Skin of body (tissue), 2 donors: ENCODE data around the gene RGPD6. TPM values are rescaled to one million over a fixed set of nuclear protein-coding genes. Genes with fewer than 3 reads are reported as not detected.
"Not testable (repeated sequence)": the region's sequence is repeated elsewhere in the genome, so short reads cannot be mapped to it uniquely, and the experiment has no call there.

Experiments used
- DNase-seq: peaks from one replicate; lab custom pipeline; 2025; lab: John Stamatoyannopoulos, UW
- total RNA-seq: library from RNA; depleted of rRNA; stranded (reverse); fragments of >200 nt; gene quantifications from one replicate; pipeline ENCODE4 v1.2.3, GENCODE V29; 2014

Gene RGPD6
- 71.9 TPM for total RNA-seq

- not testable (repeated sequence) for DNase-seq
Measured at GRCh38 chr2:110576763-110577416, at the start of gene RGPD6. TSS of gene RGPD6 (minus strand) at chr2:110577222. CDS start at chr2:110577024, 198 bp downstream.

GRCh38 chr2:110619326-110619939 is 42.4 kb upstream of the RGPD6 start:
- DNase-seq, result not testable (repeated sequence)

DNA sequence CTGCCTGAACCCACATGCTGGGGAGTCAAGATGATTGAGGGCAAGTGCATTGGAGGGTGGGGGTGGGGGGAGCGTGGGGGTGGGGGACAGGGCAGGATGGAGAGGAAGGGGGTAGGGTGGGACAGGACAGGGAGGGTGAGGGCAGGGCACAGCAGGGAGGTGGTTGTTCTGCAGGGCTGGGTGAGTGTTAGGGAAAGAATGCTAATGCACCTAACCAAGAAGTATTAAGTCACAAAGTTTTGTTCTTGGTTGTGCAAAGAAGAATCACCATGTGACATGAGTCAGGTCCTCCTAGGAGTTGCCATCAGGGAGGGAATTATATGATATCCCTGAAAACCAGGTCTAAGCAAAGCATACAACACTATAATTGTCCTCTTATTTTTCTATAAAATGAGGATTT is 36.9 kb upstream of the RGPD6 start:
- DNase-seq, result not testable (repeated sequence)

DNA sequence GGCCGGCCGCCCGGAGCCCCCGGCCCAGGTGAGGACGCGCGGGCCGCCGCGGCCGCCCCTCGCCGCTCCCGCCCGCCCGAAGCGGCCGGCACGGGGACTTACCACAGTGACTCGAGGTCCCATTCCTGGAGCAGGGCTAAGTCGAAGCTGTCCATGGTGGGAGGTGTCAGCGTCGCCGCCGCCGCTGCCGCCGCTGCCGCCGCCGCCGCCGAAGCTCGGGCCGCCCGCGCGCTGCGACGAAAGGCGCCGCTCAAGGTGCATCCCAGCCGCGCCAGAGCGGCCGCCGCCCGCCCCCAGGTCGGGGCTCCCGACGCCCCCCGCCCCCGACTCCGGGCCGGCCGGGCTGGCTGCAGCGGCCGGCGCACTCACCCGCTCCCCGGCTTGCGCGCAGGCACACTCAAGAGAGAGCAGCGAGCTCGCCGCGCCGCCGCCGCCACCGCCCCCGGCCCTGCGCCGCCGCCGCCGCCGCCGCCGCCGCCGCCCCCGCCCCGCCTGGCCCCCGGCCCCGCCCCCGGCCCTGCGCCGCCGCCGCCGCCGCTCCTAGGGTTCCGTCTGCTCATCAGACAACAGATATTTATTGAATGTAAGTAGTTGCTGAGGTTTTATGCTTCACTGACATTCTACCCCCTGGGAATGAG is 33.7 kb upstream of the RGPD6 start:
- DNase-seq, result not testable (repeated sequence)

DNA sequence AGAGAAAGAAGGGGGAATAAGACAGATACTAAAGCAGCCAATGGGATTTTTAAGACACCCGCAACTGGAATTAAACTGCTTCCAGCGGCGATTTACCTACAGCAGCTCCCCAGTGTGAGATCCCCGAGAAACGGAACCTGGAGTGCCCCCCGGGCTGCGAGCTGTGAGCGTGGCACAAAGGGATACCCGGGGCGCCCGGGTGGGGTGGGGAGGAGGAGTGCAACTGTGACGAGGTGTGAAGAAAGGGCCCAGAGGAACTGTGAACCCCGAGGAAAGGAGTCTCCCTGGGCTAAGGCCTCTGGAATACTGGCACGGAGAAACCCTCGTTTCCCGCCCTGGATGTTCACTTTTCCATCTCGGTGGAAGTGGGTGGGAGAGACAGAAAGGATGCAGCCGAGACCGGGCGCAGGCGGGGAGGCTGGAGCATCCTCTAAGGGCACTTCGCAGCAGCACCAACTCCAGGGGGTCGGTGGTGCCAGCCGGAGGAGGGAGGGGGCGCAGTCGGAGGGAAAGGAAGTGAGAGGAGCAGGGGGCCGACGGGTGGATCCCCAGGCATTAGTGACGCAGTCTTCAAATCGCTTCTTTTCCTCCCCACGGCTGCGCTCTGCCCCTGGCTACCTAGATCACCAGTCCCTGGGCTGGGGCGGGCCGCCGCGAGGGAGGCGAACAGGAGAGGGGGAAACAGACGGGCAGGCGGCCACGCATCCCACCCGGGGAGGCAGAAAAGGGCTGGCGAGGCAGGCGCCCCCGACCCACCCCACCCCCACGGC is 33.0 kb upstream of the RGPD6 start:
- DNase-seq, result not testable (repeated sequence)

DNA sequence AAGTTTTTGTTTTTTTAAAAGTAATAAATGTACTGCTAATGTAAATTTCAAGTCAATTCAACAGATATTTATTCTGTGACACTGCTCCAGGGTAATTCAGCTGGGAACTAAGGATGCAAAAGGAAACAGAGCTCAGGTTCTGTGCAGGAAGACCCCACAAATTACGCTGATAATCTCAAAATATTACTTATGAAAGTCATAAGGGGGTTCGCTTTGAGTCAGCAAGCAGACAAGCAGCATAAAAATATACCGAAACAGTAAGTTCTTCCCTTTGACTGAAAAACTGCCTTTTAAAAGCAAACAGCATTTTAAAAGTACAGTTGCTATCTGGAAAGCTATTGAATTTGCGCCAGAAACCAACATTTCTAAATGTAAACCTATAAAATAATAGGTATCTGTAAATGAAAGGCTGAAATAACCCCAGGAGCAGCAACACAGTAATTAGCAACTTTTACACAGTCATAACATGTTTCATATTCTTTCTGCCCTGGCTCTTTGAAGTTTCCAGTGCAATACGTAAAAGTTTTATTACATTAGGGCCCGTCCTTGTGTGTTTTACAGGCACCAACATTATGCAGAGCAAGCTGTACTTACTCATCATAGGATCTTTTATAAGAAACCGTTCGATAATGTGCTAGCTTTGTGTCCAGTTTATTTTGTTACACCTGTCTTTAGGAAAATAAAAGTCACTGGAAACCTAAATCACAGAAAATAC is 31.9 kb upstream of the RGPD6 start:
- not testable (repeated sequence) for DNase-seq

- not testable (repeated sequence) for DNase-seq
Measured at GRCh38 chr2:110605057-110605456, 28.0 kb upstream of the RGPD6 start.

GRCh38 chr2:110603917-110604591 is 27.0 kb upstream of the RGPD6 start:
- not testable (repeated sequence) for DNase-seq

DNA sequence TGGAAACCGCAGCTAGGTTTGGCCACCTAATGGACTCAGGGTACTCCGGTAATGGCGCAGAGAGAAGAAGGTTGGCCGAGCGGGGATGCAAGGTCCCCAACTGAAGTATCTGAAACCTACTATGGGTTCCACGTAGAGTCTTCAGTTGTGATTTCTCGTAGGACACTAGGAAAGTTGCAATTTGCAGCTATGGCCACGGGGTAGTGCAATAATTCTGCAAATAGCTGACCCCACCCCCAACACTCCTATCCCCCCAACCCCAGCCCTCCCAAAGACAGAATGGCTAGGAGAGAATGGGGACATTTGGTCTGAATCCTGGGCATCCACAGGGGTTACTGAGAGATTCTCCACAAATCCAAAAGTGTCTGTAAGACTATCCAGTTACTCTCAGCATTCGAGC is 25.1 kb upstream of the RGPD6 start:
- DNase-seq, result not testable (repeated sequence)

DNA sequence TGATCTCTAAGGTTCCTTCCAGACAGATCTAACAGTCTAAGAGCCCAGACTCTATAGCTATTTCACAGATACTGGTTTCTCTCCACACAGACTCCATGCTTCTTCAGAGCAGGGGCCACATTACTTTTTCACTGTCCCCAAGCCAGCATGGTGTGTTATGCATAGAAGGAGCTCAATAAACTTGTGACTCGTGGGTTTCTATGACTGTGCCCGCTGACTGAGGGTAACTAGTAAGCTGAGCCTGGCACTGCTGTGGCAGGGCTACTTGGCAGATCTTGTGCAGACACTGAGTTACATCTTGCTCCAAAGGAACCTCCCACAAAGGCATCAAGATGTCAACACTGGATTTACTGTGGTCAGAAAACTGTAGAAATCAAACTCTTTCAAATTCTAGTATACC is 15.0 kb upstream of the RGPD6 start:
- DNase-seq, result not testable (repeated sequence)

GRCh38 chr2:110589677-110590330 is 12.8 kb upstream of the RGPD6 start:
- not testable (repeated sequence) for DNase-seq

DNA sequence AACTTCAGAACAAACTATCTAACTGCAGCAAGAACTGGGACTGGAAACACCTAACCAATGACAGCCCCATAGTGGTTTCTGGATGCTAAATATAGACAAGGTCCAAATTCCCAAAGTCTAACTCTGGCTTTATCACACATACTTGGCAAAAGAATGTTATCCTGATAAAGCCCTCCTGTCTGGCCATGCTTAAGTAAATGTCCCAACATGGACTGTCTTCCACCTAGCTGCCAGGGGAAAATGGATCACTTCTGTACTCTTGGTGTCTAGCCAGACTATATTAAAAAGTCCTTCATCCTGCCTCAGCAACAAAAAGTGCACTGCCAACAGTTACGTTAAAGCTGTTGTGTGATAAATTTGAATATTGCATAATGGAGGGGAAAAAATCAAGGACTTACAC is 11.5 kb upstream of the RGPD6 start:
- DNase-seq, result not testable (repeated sequence)

- DNase-seq, result not testable (repeated sequence)
Measured at GRCh38 chr2:110579216-110579965, 2.4 kb upstream of the RGPD6 start.

- DNase-seq, result not testable (repeated sequence)
Measured at GRCh38 chr2:110578429-110578828, 1.4 kb upstream of the RGPD6 start.

DNA sequence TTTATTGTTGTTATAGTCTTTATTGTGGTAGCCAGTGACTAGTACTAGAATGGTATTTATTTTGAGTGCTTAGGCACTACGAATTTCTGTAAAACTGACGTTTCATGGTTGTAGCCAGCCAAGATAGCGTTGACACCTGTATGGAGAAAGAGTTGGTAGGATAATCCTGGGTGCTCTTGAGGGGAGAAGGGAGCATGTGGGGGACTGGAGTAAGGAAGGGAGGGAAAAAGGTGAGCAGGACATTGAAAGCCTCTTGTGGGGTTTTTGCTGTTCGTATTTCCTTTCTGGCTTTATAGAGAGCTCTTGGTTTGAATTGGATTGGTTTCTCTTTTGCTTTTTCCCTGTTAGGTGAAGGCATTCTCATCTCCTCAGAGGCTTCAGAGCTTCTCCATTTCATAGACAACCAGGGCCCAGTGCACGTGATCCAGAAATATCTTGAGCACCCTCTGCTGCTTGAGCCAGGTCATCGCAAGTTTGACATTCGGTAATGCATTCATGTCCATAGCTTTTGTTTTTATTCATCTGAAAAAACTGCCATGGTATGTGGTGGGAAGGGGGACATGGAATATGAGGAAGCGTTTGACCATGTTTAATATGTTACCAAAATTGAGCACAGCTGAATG is 77.2 kb downstream of the RGPD6 start:
- DNase-seq, result not testable (repeated sequence)

DNA sequence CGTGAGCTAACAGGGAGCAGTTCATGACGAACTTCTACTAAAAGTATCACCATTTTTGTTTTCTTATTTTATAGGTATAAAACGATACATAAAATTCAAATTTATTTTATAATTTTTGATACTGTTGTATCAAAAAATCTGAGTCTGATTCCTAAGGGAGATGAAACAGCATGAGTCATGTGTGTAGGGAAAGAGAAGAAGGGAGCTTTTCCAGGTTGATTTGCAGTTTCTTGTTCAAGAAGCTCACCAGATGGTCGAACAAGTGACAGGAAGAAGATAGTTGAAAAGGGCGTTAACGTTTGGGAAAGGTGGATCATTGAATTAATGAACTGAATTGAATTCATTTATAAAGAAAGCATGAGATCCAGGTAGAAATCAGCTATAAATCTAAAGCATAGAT is 81.0 kb downstream of the RGPD6 start:
- DNase-seq, result not testable (repeated sequence)

DNA sequence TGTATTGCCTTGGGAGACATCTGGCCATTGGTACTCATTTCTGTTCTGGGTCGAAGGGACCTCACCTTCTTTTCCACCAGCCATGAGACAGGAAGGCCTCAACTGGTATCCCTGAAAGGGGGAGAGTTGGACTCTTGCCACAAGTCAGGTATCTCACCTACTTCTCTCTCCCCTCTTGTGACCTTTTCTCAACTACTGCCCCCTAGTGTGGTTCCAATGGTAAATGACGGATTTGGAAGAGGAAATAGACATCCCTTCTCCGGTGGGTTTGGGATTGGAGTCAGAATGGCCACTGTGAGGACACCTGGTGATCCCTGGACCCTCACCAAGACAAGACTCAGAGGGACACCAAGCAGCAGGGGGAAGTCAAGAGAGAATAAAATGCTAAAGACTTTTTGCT is 82.5 kb downstream of the RGPD6 start:
- not testable (repeated sequence) for DNase-seq

- not testable (repeated sequence) for DNase-seq
Measured at GRCh38 chr2:110488991-110489390, 88.0 kb downstream of the RGPD6 start.

DNA sequence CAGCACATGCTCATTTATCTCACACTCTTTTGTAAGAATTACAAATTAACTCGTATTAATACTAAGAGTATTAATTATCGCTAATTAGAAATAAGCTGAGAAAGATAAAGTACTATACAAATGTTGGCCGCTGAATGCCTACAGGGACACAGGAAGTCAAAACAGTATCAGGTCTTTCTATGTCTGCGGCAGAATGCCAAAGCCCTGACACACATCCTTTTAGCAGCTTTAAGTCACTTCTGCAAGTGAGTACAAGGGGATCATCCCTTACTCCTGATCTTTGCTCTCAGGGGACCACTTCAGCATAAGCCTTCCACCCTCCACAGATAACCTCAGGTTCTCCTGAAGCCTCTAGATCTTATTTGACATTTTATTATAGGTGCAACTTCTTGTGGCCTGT is 94.3 kb downstream of the RGPD6 start:
- not testable (repeated sequence) for DNase-seq
